ENCODE data around the gene CALCB. TPM values are rescaled to one million over a fixed set of nuclear protein-coding genes. Genes with fewer than 3 reads are reported as not detected.

Gene CALCB
- total RNA-seq, 1 donor from 2014 or later, result not detected

GRCh38 chr11:15124528-15124927 is 51.1 kb downstream of the CALCB start:
- no peak for DNase-seq (ENCODE audit: low read depth, low spot score)
- peak overlapping the region; percentile 10 for H3K4me3 Mint-ChIP-seq
- no peaks in the 10 kb centered on the region for H3K9me3 Mint-ChIP-seq
- no peak overlapping the region for H3K27ac Mint-ChIP-seq (ENCODE audit: unreplicated experiment)
- no peaks in the 10 kb centered on the region for H3K27me3 Mint-ChIP-seq (ENCODE audit: low read depth)
- H3K4me1 Mint-ChIP-seq, result peaks cover 44% of the 10 kb centered on the region
- H3K36me3 Mint-ChIP-seq (ENCODE audit: low read depth), result no peaks in the 10 kb centered on the region
- TF ChIP-seq, protein P1, sequence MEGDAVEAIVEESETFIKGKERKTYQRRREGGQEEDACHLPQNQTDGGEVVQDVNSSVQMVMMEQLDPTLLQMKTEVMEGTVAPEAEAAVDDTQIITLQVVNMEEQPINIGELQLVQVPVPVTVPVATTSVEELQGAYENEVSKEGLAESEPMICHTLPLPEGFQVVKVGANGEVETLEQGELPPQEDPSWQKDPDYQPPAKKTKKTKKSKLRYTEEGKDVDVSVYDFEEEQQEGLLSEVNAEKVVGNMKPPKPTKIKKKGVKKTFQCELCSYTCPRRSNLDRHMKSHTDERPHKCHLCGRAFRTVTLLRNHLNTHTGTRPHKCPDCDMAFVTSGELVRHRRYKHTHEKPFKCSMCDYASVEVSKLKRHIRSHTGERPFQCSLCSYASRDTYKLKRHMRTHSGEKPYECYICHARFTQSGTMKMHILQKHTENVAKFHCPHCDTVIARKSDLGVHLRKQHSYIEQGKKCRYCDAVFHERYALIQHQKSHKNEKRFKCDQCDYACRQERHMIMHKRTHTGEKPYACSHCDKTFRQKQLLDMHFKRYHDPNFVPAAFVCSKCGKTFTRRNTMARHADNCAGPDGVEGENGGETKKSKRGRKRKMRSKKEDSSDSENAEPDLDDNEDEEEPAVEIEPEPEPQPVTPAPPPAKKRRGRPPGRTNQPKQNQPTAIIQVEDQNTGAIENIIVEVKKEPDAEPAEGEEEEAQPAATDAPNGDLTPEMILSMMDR (conservative IDR thresholded peaks at IDR 0.05), result no peak

- Mint-ChIP-seq H3K36me3 (ENCODE audit: low read depth) (no peaks in the 10 kb centered on the region), H3K27me3 (ENCODE audit: low read depth) (no peaks in the 10 kb centered on the region), H3K9me3 (no peaks in the 10 kb centered on the region), H3K4me1 (peaks cover 50% of the 10 kb centered on the region), H3K4me3 (no peak overlapping the region), H3K27ac (ENCODE audit: unreplicated experiment) (no peak overlapping the region)
- DNase-seq (ENCODE audit: low read depth, low spot score), result no peak
- TF ChIP-seq, protein P1 (conservative IDR thresholded peaks at IDR 0.05), result no peak
These were observed 53.9 kb downstream of the CALCB start for GRCh38 chr11:15127341-15127740.

Other genes starting within 250 kb of the CALCB start
- 16.9 and 18.5 TPM in 2 replicates for gene CYP2R1, start 181.4 kb upstream of the CALCB start, total RNA-seq
- not detected in 2 replicates for gene CALCA, start 101.2 kb upstream of the CALCB start, total RNA-seq
- gene INSC, start 41.3 kb downstream of the CALCB start, total RNA-seq, result 2.6 and 3.1 TPM in 2 replicates

All from neural crest cell (in vitro differentiated cells).